ENCODE data around the gene ANP32B.

Gene ANP32B

GRCh38 chr9:98031169-98031568 lies 48.0 kb downstream of the ANP32B start:
- no peak for DNase-seq (ENCODE audit: low read depth)

GRCh38 chr9:98031935-98032334 lies 48.8 kb downstream of the ANP32B start:
- DNase-seq (ENCODE audit: low read depth), result no peak

GRCh38 chr9:98034593-98035546 lies 51.7 kb downstream of the ANP32B start:
- peak; percentile 81 for DNase-seq (ENCODE audit: low read depth)

DNA sequence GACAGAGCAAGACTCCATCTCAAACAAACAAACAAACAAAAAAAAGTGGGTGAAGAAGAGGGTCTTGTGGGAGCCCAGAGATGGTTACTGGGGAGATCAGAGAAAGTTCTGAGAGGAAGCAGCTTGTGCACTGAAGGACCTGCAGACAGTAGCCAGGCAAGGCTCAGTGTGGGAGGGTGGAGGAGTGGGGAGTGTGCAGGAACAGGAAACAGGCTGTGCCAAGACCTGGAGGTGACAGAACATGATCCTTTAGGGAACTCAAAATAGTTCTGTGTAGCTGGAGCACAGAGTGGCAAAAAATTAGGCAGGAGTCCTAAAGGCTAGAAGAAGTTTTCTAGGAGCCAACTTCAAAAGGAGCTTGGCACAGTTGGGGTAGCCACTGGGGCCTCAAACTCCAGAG lies 54.2 kb downstream of the ANP32B start:
- DNase-seq (ENCODE audit: low read depth), result no peak

DNA sequence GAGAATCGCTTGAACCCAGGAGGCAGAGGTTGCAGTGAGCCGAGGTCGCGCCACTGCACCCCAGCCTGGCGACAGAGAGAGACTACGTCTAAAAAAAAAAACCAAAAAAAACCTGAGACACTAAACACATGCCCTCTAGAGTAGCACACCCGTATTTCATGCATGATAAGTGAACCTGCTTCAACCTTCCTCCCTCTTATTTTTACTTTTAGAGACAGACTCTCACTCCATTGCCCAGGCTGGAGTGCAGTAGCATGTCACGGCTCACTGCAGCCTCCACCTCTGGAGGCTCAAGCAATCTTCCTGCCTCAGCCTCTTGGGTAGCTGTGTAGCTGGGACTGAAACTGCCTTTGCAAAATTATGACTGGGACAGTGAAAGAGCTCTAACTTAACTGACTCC lies 55.8 kb downstream of the ANP32B start:
- DNase-seq (ENCODE audit: low read depth), result no peak

DNA sequence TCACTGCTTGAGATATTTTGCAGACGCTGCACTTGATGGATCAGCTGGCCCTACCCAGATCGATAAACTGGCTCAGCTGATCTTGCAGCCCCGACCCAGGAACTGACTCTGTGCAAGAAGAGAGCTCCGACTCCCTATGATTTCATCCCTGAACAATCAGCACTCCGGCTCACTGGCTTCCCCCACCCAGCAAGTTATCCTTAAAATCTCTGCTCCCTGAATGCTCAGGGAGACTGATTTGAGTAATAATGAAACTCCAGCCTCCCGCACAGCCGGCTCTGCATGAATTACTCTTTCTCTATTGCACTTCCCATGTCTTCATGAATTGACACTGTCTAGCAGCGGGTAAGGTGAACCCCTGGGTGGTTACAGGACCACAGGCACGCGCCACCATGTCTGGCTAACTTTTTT lies 56.5 kb downstream of the ANP32B start:
- DNase-seq (ENCODE audit: low read depth), result no peak

- DNase-seq (ENCODE audit: low read depth), result no peak
These were observed 57.1 kb downstream of the ANP32B start for GRCh38 chr9:98040212-98040611.

GRCh38 chr9:98043915-98044314 lies 60.8 kb downstream of the ANP32B start:
- DNase-seq (ENCODE audit: low read depth), result no peak

DNA sequence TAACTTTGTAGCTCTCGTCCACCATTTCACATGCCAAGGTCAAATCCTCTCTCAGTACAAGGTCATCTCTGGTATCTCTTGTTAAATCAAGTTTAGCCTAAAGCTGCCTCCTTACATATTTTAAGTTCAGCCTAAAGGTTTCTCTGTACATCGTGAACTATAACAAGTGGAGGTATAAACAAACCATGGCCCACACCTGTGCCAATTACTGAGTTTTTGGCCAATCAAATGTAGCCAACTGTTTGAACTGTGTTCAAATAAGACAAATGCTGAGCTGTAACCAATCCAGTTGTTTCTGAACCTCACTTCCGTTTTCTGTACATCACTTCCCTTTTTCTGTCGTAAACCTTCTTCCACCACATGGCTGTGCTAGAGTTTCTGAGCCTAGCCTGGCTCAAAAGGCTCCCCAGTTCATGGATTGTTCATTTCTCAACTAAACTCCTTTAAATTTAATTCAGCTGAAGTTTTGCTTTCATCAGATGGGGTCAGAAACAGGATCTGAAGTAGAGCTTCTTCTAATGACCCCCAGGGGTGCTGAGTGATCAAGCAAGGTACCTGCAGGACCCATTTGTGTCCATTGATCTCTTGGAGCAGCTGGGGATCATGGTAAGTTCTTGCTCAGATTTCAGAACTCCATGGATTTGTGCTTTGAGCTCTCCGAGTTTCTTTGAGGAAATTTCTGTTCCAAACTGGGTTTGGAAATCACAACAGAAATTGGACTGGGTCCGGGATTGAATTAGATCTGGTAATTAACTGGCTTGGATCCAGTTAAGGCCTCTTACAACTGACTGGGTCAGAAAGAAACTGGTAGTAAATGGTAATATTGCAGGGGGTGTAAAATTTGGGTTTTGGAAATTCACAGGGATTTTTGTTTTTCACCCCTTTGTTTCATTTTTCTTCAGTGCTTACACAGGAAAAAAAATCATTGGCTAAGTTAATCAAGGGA lies 62.4 kb downstream of the ANP32B start:
- DNase-seq (ENCODE audit: low read depth), result no peak

- no peak for DNase-seq (ENCODE audit: low read depth)
These were observed 63.0 kb downstream of the ANP32B start for GRCh38 chr9:98046180-98046543.

- no peak for DNase-seq (ENCODE audit: low read depth)
These were observed 63.9 kb downstream of the ANP32B start for GRCh38 chr9:98047002-98047401.

- no peak for DNase-seq (ENCODE audit: low read depth)
These were observed 66.3 kb downstream of the ANP32B start for GRCh38 chr9:98049288-98050072.

DNA sequence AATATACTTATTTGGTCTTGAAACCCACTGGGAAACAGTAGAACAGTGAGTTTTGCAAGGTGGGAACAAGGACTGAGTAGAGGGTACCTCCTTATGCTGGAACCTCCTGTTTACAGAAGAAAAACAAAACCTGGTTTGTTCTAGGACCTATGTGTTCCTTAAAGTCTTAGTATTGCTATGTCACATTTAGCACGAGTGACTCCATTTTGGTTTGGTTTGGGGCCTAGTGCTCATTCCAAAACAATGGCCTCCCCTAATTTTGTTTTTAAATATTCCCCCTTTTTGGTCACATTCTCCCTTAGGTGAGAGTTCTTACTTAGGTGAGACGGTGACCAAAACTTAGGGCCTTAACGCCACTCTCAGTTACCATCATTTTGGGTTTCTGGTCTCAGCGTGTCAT lies 67.2 kb downstream of the ANP32B start:
- no peak for DNase-seq (ENCODE audit: low read depth)

- no peak for DNase-seq (ENCODE audit: low read depth)
These were observed 71.3 kb downstream of the ANP32B start for GRCh38 chr9:98054376-98054951.

- DNase-seq (ENCODE audit: low read depth), result peak; percentile 94
These were observed 73.4 kb downstream of the ANP32B start, which contains the start of gene NANS for GRCh38 chr9:98056269-98057137. TSS of gene NANS (plus strand) at chr9:98056732. CDS start at chr9:98056809, 77 bp downstream.

- DNase-seq (ENCODE audit: low read depth), result no peak
These were observed 74.1 kb downstream of the ANP32B start for GRCh38 chr9:98057138-98057799.

- no peak for DNase-seq (ENCODE audit: low read depth)
These were observed 79.0 kb downstream of the ANP32B start for GRCh38 chr9:98062161-98062560.

DNA sequence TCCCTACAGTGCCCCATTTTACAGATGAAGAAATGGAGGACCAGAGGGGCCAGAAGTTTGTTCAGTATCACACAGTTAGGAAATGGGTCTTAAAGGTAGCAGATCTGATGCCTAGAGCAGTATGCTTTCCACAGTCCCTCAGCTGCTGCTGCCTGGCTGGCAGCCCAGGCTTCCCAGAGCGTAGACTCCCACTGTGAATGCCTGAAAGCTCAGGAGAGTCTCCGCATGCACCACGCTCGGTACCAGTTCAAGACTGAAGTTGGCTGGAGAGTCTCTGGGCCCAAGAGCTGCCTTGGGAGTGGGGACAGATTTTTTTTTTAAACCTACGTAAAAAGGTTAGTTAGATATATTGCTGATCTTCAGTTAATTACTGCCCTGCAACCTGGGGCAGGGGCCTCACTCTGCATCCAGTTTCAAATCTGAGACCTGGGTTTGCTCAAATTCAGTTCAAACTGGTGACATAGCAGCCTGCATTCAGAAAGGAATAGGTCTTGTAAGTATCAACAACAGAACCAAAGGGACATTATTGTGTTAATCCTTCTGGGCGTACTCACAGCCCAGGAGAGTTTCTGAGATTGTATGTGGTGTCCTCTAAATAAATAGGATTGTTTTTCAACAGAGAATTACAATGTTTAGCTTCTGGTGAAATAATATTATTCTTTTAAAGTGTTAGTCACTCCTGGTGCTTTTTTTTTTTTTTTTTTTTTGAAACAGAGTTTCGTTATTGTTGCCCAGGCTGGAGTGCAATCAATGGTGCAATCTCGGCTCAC lies 81.7 kb downstream of the ANP32B start:
- no peak for DNase-seq (ENCODE audit: low read depth)
